Neutrophil (primary cell): ENCODE results near the gene NPIPA7.
"Not testable (repeated sequence)": the region's sequence is repeated elsewhere in the genome, so short reads cannot be mapped to it uniquely, and the experiment has no call there.

Source experiments
- H3K27ac ChIP-seq: fragments of 200-600 bp; sonication (generic); 2 replicates; pipeline ENCODE4 v1.5.1; 2016; ENCODE audit warnings: mild to moderate bottlenecking, moderate library complexity
- H3K27me3 ChIP-seq: fragments of 200-600 bp; sonication (generic); 2 replicates; pipeline ENCODE4 v1.6.0; 2016; ENCODE audit warnings: mild to moderate bottlenecking
- H3K36me3 ChIP-seq: fragments of 200-600 bp; sonication (generic); 2 replicates; pipeline ENCODE4 v1.5.1; 2017
- H3K4me1 ChIP-seq, 2 experiments: fragments of 200-600 bp in 1 of 2; sonication (generic) in 1 of 2; 1 replicate in 1 of 2; 2 replicates in 1 of 2; pipeline versions ENCODE4 v1.5.1 to v1.6.1; 2013 to 2016; ENCODE audit warnings: low read depth in 1 of 2, low read length in 1 of 2, mild to moderate bottlenecking in 1 of 2, moderate library complexity in 1 of 2; ENCODE audit not compliant: control insufficient read depth in 1 of 2, insufficient read depth in 1 of 2
- H3K4me3 ChIP-seq, 2 experiments: fragments of 200-600 bp in 1 of 2; sonication (generic) in 1 of 2; 1 replicate in 1 of 2; 2 replicates in 1 of 2; pipeline ENCODE4 v1.5.1; 2013 to 2016; ENCODE audit warnings: low read depth in 1 of 2, low read length in 1 of 2, mild to moderate bottlenecking in 1 of 2, moderate library complexity in 1 of 2
- H3K9me3 ChIP-seq: fragments of 200-600 bp; sonication (generic); 2 replicates; pipeline ENCODE4 v1.5.1; 2016

NPIPA7 gene

GRCh38 chr16:16378840-16379239 is at the start of gene NPIPA7:
Gene NPIPA7 (plus strand): TSS chr16:16379140. CDS start chr16:16379245, 105 bp downstream.
- H3K4me3 ChIP-seq, H3K27ac ChIP-seq, H3K36me3 ChIP-seq, H3K9me3 ChIP-seq, H3K4me1 ChIP-seq, H3K27me3 ChIP-seq: not testable (repeated sequence)

DNA sequence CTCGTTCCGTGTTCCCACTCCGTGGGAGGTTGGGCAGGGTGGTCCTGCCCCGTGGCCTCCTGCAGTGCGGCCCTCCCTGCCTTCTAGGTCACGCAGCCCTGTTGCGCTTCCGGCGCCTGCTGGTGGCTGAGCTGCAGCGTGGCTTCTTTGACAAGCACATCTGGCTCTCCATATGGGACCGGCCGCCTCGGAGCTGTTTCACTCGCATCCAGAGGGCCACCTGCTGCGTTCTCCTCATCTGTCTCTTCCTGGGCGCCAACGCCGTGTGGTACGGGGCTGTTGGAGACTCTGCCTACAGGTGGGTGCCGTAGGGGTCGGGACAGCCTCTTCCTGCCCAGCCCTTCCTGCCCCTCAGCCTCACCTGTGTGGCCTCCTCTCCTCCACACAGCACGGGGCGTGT is 47.5 kb upstream of the NPIPA7 start:
- H3K4me1 ChIP-seq, H3K27me3 ChIP-seq, H3K4me3 ChIP-seq, H3K9me3 ChIP-seq, H3K27ac ChIP-seq, H3K36me3 ChIP-seq: not testable (repeated sequence)

DNA sequence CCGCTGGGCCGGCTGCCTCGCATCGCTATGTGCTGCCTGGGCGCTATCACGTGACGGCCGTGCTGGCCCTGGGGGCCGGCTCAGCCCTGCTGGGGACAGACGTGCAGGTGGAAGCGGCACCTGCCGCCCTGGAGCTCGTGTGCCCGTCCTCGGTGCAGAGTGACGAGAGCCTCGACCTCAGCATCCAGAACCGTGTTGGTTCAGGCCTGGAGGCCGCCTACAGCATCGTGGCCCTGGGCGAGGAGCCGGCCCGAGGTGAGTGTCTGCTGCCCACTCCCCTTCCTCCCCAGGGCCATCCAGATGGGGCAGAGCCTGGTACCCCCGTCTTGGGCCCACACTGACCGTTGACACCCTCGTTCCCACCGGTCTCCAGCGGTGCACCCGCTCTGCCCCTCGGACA is 21.4 kb upstream of the NPIPA7 start:
- H3K36me3 ChIP-seq, H3K4me1 ChIP-seq, H3K9me3 ChIP-seq, H3K27ac ChIP-seq, H3K4me3 ChIP-seq, H3K27me3 ChIP-seq: not testable (repeated sequence)

DNA sequence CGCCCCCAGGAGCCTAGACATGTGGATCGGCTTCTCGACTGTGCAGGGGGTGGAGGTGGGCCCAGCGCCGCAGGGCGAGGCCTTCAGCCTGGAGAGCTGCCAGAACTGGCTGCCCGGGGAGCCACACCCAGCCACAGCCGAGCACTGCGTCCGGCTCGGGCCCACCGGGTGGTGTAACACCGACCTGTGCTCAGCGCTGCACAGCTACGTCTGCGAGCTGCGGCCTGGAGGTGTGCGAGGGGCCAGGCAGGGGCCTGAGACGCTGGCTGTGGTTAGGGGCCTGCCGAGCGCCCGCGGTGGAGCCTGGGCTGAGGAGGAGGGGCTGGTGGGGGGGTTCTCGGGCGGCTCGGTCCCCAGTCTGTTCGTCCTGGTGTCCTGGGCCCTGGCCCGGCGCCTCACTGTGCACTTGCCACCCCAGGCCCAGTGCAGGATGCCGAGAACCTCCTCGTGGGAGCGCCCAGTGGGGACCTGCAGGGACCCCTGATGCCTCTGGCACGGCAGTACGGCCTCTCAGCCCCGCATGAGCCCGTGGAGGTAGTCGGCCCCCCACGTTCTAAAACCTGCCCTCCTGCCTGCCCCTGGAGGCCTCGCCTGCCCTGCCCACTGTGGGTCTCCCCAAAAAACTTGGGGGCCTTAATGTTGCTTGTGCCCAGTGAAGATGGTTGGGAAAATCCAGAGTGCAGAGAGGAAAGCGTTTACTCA is 20.2 kb upstream of the NPIPA7 start:
- not testable (repeated sequence) for H3K4me3 ChIP-seq, H3K36me3 ChIP-seq, H3K27me3 ChIP-seq, H3K9me3 ChIP-seq, H3K27ac ChIP-seq, H3K4me1 ChIP-seq

- H3K27ac ChIP-seq, H3K27me3 ChIP-seq, H3K4me1 ChIP-seq, H3K4me3 ChIP-seq, H3K9me3 ChIP-seq, H3K36me3 ChIP-seq: not testable (repeated sequence)
These were observed 15.3 kb upstream of the NPIPA7 start for GRCh38 chr16:16363595-16363994.

- H3K27ac ChIP-seq, H3K36me3 ChIP-seq, H3K4me3 ChIP-seq, H3K27me3 ChIP-seq, H3K4me1 ChIP-seq, H3K9me3 ChIP-seq: not testable (repeated sequence)
These were observed 14.8 kb upstream of the NPIPA7 start for GRCh38 chr16:16364100-16364499.

- not testable (repeated sequence) for H3K4me1 ChIP-seq, H3K9me3 ChIP-seq, H3K36me3 ChIP-seq, H3K4me3 ChIP-seq, H3K27me3 ChIP-seq, H3K27ac ChIP-seq
These were observed 14.2 kb upstream of the NPIPA7 start for GRCh38 chr16:16364701-16365100.

DNA sequence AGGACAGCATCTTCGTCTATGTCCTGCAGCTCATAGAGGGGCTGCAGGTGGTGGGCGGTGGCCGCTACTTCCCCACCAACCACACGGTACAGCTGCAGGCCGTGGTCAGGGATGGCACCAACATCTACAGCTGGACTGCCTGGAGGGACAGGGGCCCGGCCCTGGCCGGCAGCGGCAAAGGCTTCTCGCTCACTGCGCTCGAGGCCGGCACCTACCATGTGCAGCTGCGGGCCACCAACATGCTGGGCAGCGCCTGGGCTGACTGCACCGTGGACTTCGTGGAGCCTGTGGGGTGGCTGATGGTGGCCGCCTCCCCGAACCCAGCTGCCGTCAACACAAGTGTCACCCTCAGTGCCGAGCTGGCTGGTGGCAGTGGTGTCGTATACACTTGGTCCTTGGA is 13.6 kb upstream of the NPIPA7 start:
- H3K27ac ChIP-seq, H3K27me3 ChIP-seq, H3K9me3 ChIP-seq, H3K4me1 ChIP-seq, H3K4me3 ChIP-seq, H3K36me3 ChIP-seq: not testable (repeated sequence)

DNA sequence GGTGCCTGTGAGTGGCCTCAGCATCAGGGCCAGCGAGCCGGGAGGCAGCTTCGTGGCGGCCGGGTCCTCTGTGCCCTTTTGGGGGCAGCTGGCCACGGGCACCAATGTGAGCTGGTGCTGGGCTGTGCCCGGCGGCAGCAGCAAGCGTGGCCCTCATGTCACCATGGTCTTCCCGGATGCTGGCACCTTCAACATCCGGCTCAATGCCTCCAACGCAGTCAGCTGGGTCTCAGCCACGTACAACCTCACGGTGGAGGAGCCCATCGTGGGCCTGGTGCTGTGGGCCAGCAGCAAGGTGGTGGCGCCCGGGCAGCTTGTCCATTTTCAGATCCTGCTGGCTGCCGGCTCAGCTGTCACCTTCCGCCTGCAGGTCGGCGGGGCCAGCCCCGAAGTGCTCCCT is 13.1 kb upstream of the NPIPA7 start:
- H3K4me1 ChIP-seq, H3K27me3 ChIP-seq, H3K36me3 ChIP-seq, H3K9me3 ChIP-seq, H3K4me3 ChIP-seq, H3K27ac ChIP-seq: not testable (repeated sequence)

DNA sequence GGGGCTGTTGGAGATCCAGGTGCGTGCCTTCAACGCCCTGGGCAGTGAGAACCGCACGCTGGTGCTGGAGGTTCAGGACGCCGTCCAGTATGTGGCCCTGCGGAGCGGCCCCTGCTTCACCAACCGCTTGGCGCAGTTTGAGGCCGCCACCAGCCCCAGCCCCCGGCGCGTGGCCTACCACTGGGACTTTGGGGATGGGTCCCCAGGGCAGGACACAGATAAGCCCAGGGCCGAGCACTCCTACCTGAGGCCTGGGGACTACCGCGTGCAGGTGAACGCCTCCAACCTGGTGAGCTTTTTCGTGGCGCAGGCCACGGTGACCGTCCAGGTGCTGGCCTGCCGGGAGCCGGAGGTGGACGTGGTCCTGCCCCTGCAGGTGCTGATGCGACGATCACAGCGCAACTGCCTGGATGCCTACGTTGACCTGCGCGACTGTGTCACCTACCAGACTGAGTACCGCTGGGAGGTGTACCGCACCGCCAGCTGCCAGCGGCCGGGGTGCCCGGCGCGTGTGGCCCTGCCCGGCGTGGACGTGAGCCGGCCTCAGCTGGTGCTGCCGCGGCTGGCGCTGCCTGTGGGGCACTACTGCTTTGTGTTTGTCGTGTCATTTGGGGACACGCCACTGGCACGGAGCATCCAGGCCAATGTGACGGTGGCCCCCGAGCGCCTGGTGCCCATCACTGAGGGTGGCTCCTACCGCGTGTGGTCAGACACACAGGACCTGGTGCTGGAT is 12.2 kb upstream of the NPIPA7 start:
- H3K36me3 ChIP-seq, H3K27me3 ChIP-seq, H3K4me1 ChIP-seq, H3K27ac ChIP-seq, H3K4me3 ChIP-seq, H3K9me3 ChIP-seq: not testable (repeated sequence)

- H3K4me1 ChIP-seq, H3K4me3 ChIP-seq, H3K9me3 ChIP-seq, H3K27ac ChIP-seq, H3K27me3 ChIP-seq, H3K36me3 ChIP-seq: not testable (repeated sequence)
These were observed 11.7 kb upstream of the NPIPA7 start for GRCh38 chr16:16367285-16367628.

- not testable (repeated sequence) for H3K4me1 ChIP-seq, H3K9me3 ChIP-seq, H3K27ac ChIP-seq, H3K27me3 ChIP-seq, H3K4me3 ChIP-seq, H3K36me3 ChIP-seq
These were observed 9.7 kb upstream of the NPIPA7 start for GRCh38 chr16:16369081-16369856.

- H3K36me3 ChIP-seq, H3K27ac ChIP-seq, H3K9me3 ChIP-seq, H3K4me1 ChIP-seq, H3K27me3 ChIP-seq, H3K4me3 ChIP-seq: not testable (repeated sequence)
These were observed 7.7 kb upstream of the NPIPA7 start for GRCh38 chr16:16371136-16371735.
